HG03439 (cell line): ENCODE measurements around the gene KCNH8.

Experiments
- ATAC-seq: cut with Tn5 transposase; IDR thresholded peaks from one replicate; pipeline ENCODE4 v1.9.1; 2021; ENCODE audit warnings: mild to moderate bottlenecking, moderate library complexity; ENCODE audit not compliant: unreplicated experiment

KCNH8 gene

GRCh38 chr3:19576343-19576742, 428.0 kb downstream of the KCNH8 start:
- ATAC-seq: no peak
